GM12872 (cell line): ENCODE measurements around the gene UGCG.

ENCODE experiments used
- CTCF ChIP-seq: IDR thresholded peaks from 3 replicates; pipeline ENCODE4 v1.5.1; 2011; ENCODE audit warnings: low read depth, mild to moderate bottlenecking, low read length, moderate library complexity; ENCODE audit not compliant: insufficient read depth

Gene UGCG

GRCh38 chr9:111876179-111876578 is 20.4 kb upstream of the UGCG start:
- no peak for TF ChIP-seq CTCF

- TF ChIP-seq CTCF, result no peak
Observed at GRCh38 chr9:111877420-111877819, 19.2 kb upstream of the UGCG start.

GRCh38 chr9:111878946-111879345 is 17.7 kb upstream of the UGCG start:
- no peak for TF ChIP-seq CTCF

GRCh38 chr9:111886983-111887718 is 9.5 kb upstream of the UGCG start:
- no peak for TF ChIP-seq CTCF

- no peak for TF ChIP-seq CTCF
Observed at GRCh38 chr9:111890334-111890733, 6.3 kb upstream of the UGCG start.

GRCh38 chr9:111891910-111892499 is 4.6 kb upstream of the UGCG start:
- no peak for TF ChIP-seq CTCF

- TF ChIP-seq CTCF, result no peak
Observed at GRCh38 chr9:111896942-111897600, 457 bp downstream of the UGCG start.
